GM12878 (cell line): ENCODE results near the gene ATAD3A. TPM values are rescaled to one million over a fixed set of nuclear protein-coding genes. Genes with fewer than 3 reads are reported as not detected.

Experiments used
- ATAC-seq: fragments of 200-7000 bp; cut with Tn5 transposase; 3 replicates; pipeline ENCODE4 v1.9.1; 2020; ENCODE audit warnings: mild to moderate bottlenecking, moderate library complexity
- BruUV-seq: library from RNA; stranded (reverse); fragments of 400-500 nt; replicated peaks from 2 replicates; lab custom pipeline; 2021; lab: Mats Ljungman, UMichigan
- CTCF ChIA-PET: fragments of 300-600 bp; sonication (Branson Sonifier 250); formaldehyde crosslinking; extraction: SDS; loops from one replicate; lab custom pipeline; 2021; ENCODE audit warnings: inconsistent platforms; lab: Yijun Ruan, JAX
- POLR2A ChIA-PET: fragments of 350-600 bp; formaldehyde crosslinking; extraction: SDS; loops from one replicate; lab custom pipeline; 2021; ENCODE audit warnings: inconsistent platforms; lab: Charles Lee
- RAD21 ChIA-PET: fragments of 300-600 bp; sonication (Branson Sonifier 250); formaldehyde crosslinking; loops from one replicate; lab custom pipeline; 2023; ENCODE audit warnings: antibody characterized with exemption; ENCODE audit not compliant: unreplicated experiment; lab: Charles Lee
- SMC1A ChIA-PET: fragments of 300-600 bp; sonication (Branson Sonifier 250); formaldehyde crosslinking; loops from one replicate; lab custom pipeline; 2023; ENCODE audit not compliant: unreplicated experiment, uncharacterized antibody; lab: Charles Lee
- DNase-seq: peaks from one replicate; pipeline ENCODE4 v3.0.0-alpha.2; 2011; ENCODE audit warnings: low read depth, low spot score
- FAIRE-seq: peaks from 3 replicates; lab custom pipeline; 2011; peaks lifted over from hg19 to GRCh38; lab: Jason Lieb, UNC
- H2AFZ ChIP-seq: 2 replicates; pipeline ENCODE4 v1.6.0; 2011; ENCODE audit warnings: low read depth, low read length, control low read depth; ENCODE audit not compliant: control insufficient read depth
- H3K27ac ChIP-seq: 2 replicates; pipeline ENCODE4 v1.5.1; 2011; ENCODE audit warnings: control low read depth; ENCODE audit not compliant: control insufficient read depth, insufficient read depth
- H3K27me3 ChIP-seq, 2 experiments: replicated peaks in 1 of 2; 2 replicates each; pipeline versions ENCODE4 v1.6.0 to v1.6.1; 2011; ENCODE audit warnings: low read length in 1 of 2; ENCODE audit not compliant: control insufficient read depth in 2 of 2, insufficient read depth in 2 of 2
- H3K36me3 ChIP-seq, 2 experiments: 2 replicates each; pipeline ENCODE4 v1.5.1; 2011; ENCODE audit warnings: low read length in 1 of 2; ENCODE audit not compliant: control insufficient read depth in 2 of 2, insufficient read depth in 2 of 2
- H3K4me1 ChIP-seq: 2 replicates; pipeline ENCODE4 v1.6.1; 2011; ENCODE audit warnings: mild to moderate bottlenecking, low read length, moderate library complexity, mixed read lengths; ENCODE audit not compliant: control insufficient read depth, insufficient read depth
- H3K4me2 ChIP-seq: 2 replicates; pipeline ENCODE4 v1.6.0; 2011; ENCODE audit warnings: control low read depth; ENCODE audit not compliant: control insufficient read depth, insufficient read depth
- H3K4me3 ChIP-seq: fragments of 200-600 bp; sonication (generic); 2 replicates; pipeline ENCODE4 v1.5.1; 2016
- H3K79me2 ChIP-seq: 2 replicates; pipeline ENCODE4 v1.6.0; 2011; ENCODE audit warnings: low read length; ENCODE audit not compliant: control insufficient read depth, insufficient read depth
- H3K9ac ChIP-seq: 2 replicates; pipeline ENCODE4 v1.8.0; 2011; ENCODE audit warnings: low read length, control low read depth, mixed read lengths; ENCODE audit not compliant: control insufficient read depth, insufficient read depth
- H3K9me3 ChIP-seq: replicated peaks from 3 replicates; pipeline ENCODE4 v1.5.1; 2011; ENCODE audit warnings: mild to moderate bottlenecking, low read length; ENCODE audit not compliant: control insufficient read depth, insufficient read depth
- H4K20me1 ChIP-seq: 2 replicates; pipeline ENCODE4 v1.6.0; 2011; ENCODE audit not compliant: control insufficient read depth, insufficient read depth
- CREM ChIP-seq: IDR thresholded peaks from 2 replicates; pipeline ENCODE4 v1.6.1; 2014; ENCODE audit warnings: antibody characterized with exemption, low read depth
- DPF2 ChIP-seq: fragments of 450-650 bp; IDR thresholded peaks from 2 replicates; pipeline ENCODE4 v1.6.1; 2017; ENCODE audit warnings: mild to moderate bottlenecking
- EGR1 ChIP-seq, 2 experiments: IDR thresholded peaks; 1 replicate in 1 of 2; 2 replicates in 1 of 2; pipeline ENCODE4 v1.6.1; 2011 to 2012; ENCODE audit warnings: low read depth in 2 of 2, low read length in 2 of 2, borderline replicate concordance in 1 of 2, mild to moderate bottlenecking in 1 of 2, moderate library complexity in 1 of 2
- IKZF2 ChIP-seq, 2 experiments: fragments of 450-650 bp; IDR thresholded peaks; 2 replicates each; pipeline ENCODE4 v1.6.1; 2017; ENCODE audit warnings: mild to moderate bottlenecking in 2 of 2, moderate library complexity in 2 of 2
- MEF2B ChIP-seq: fragments of 450-650 bp; IDR thresholded peaks from 2 replicates; pipeline ENCODE4 v1.6.1; 2018; ENCODE audit warnings: mild to moderate bottlenecking, moderate library complexity; ENCODE audit not compliant: partially characterized antibody, poor library complexity, severe bottlenecking
- NRF1 ChIP-seq: conservative IDR thresholded peaks from 2 replicates; pipeline ENCODE4 v1.6.1; 2011; ENCODE audit warnings: mild to moderate bottlenecking, low read depth, low read length, improper control_type of control experiment
- POLR2A ChIP-seq: IDR thresholded peaks from 2 replicates; pipeline ENCODE4 v1.6.1; 2011; ENCODE audit warnings: low read depth, mild to moderate bottlenecking, low read length
- SMAD1 ChIP-seq: fragments of 450-650 bp; IDR thresholded peaks from 2 replicates; pipeline ENCODE4 v1.6.1; 2018; ENCODE audit warnings: mild to moderate bottlenecking, low read depth; ENCODE audit not compliant: partially characterized antibody
- SMAD5 ChIP-seq: IDR thresholded peaks from 2 replicates; pipeline ENCODE4 v1.6.1; 2016; ENCODE audit warnings: antibody characterized with exemption, low read depth
- SUZ12 ChIP-seq: fragments of 200-600 bp; sonication (generic); IDR thresholded peaks from one replicate; pipeline ENCODE4 v1.6.1; 2018; ENCODE audit warnings: antibody characterized with exemption, mild to moderate bottlenecking; ENCODE audit not compliant: unreplicated experiment
- ZNF622 ChIP-seq: fragments of 450-650 bp; IDR thresholded peaks from 2 replicates; pipeline ENCODE4 v1.6.1; 2017; ENCODE audit warnings: mild to moderate bottlenecking, inconsistent platforms
- WGBS: methylation state at CpG from one replicate; pipeline ENCODE4 v1.1.6; 2016; ENCODE audit warnings: low lambda C conversion rate; ENCODE audit not compliant: insufficient replicate concordance, insufficient coverage; ENCODE audit errors: missing lambda C conversion rate; 5-methylcytosine and 5-hydroxymethylcytosine counted together
- in situ Hi-C: fragments of 300-500 bp; cut with MboI; formaldehyde crosslinking; loops from 9 replicates; pipeline ENCODE4 v1.14.3; 2018; ENCODE audit warnings: mixed read lengths
- intact Hi-C: fragments of 100-400 bp; cut with micrococcal nuclease; formaldehyde crosslinking; loops from one replicate; pipeline ENCODE4 v1.14.2; 2022; ENCODE audit not compliant: unreplicated experiment
- polyA plus RNA-seq, 11 experiments: library from polyadenylated mRNA; depleted of rRNA in 4 of 11; unstranded in 6 of 11; stranded (reverse) in 5 of 11; fragments of >200 nt; fragmentation: Nextera tagmentation in 4 of 11; fragmentation: Illumina TruSeq in 1 of 11; extraction: Ambion mirVana in 4 of 11; extraction: Trizol in 1 of 11; gene quantifications; 1 replicate in 1 of 11; 2 replicates in 10 of 11; pipeline versions ENCODE4 v1.2.1 to v1.2.3, GENCODE V29; 2011 to 2016; ENCODE audit warnings: inconsistent platforms in 2 of 11, missing spikeins in 2 of 11, low read depth in 1 of 11
- total RNA-seq, 4 experiments: library from RNA; depleted of rRNA in 3 of 4; stranded (reverse); fragments of >200 nt in 3 of 4; fragmentation: Illumina TruSeq in 1 of 4; extraction: Trizol in 1 of 4; gene quantifications; 2 replicates each; pipeline versions ENCODE4 v1.2.1 to v1.2.3, GENCODE V29; 2013 to 2021
- TF ChIP-seq, protein P1 (sequence below): fragments of 450-650 bp; IDR thresholded peaks from 2 replicates; pipeline ENCODE4 v1.6.1; 2018; ENCODE audit warnings: mild to moderate bottlenecking, low read depth, moderate library complexity; ENCODE audit not compliant: partially characterized antibody
- TF ChIP-seq, protein P2 (sequence below): IDR thresholded peaks from 2 replicates; pipeline ENCODE4 v1.6.1; 2012; ENCODE audit warnings: low read depth, low read length, improper control_type of control experiment

Gene ATAD3A
- total and polyA plus RNA-seq, 10 of the 15 experiments (the other 5 are each of a cell fraction or from before 2014, with no cell fraction given) = 0.05 to 93.5 (median 38.9) TPM

GRCh38 chr1:1563688-1564087, 51.7 kb downstream of the ATAD3A start (continued):
- TF ChIP-seq SUZ12 = no peak
- no peak for TF ChIP-seq EGR1 (IDR thresholded peaks at IDR 0.05; ENCODE audit: borderline replicate concordance in 1 of 2, low read depth in 2 of 2, low read length in 2 of 2)
- TF ChIP-seq, protein P1, sequence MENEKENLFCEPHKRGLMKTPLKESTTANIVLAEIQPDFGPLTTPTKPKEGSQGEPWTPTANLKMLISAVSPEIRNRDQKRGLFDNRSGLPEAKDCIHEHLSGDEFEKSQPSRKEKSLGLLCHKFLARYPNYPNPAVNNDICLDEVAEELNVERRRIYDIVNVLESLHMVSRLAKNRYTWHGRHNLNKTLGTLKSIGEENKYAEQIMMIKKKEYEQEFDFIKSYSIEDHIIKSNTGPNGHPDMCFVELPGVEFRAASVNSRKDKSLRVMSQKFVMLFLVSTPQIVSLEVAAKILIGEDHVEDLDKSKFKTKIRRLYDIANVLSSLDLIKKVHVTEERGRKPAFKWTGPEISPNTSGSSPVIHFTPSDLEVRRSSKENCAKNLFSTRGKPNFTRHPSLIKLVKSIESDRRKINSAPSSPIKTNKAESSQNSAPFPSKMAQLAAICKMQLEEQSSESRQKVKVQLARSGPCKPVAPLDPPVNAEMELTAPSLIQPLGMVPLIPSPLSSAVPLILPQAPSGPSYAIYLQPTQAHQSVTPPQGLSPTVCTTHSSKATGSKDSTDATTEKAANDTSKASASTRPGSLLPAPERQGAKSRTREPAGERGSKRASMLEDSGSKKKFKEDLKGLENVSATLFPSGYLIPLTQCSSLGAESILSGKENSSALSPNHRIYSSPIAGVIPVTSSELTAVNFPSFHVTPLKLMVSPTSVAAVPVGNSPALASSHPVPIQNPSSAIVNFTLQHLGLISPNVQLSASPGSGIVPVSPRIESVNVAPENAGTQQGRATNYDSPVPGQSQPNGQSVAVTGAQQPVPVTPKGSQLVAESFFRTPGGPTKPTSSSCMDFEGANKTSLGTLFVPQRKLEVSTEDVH = no peak
- no peak for TF ChIP-seq SMAD5
- no peak for TF ChIP-seq IKZF2 (IDR thresholded peaks at IDR 0.05)
- no peak for TF ChIP-seq MEF2B
- TF ChIP-seq SMAD1 = no peak
- TF ChIP-seq DPF2 = no peak
- no peak for TF ChIP-seq CREM
- no peak for TF ChIP-seq NRF1

GRCh38 chr1:1564268-1564667, 52.3 kb downstream of the ATAD3A start:
- BruUV-seq = TSS peak; percentile 24
- ChIA-PET POLR2A (no interaction called here), RAD21 (no interaction called here), CTCF (no interaction called here), SMC1A (no interaction called here)
- intact Hi-C loops (no loop called here), in situ Hi-C loops (no loop called here)
- Histone ChIP-seq H2AFZ (no peak overlapping the region), H3K36me3 (peaks cover 28 to 39% of the 10 kb centered on the region in 2 experiments), H3K27me3 (no peaks in the 10 kb centered on the region), H3K4me2 (no peak overlapping the region), H3K9me3 (no peaks in the 10 kb centered on the region), H3K9ac (no peak overlapping the region), H3K4me1 (no peaks in the 10 kb centered on the region), H3K4me3 (no peak overlapping the region), H3K79me2 (peaks cover 32% of the 10 kb centered on the region), H4K20me1 (peaks cover 16% of the 10 kb centered on the region), H3K27ac (no peak overlapping the region)
- FAIRE-seq (no peak), DNase-seq (no peak), ATAC-seq (no peak)
- 90% methylated on average over 18 of the region's 19 CpGs for WGBS
- peak; percentile 63 for TF ChIP-seq POLR2A
- TF ChIP-seq, protein P2, sequence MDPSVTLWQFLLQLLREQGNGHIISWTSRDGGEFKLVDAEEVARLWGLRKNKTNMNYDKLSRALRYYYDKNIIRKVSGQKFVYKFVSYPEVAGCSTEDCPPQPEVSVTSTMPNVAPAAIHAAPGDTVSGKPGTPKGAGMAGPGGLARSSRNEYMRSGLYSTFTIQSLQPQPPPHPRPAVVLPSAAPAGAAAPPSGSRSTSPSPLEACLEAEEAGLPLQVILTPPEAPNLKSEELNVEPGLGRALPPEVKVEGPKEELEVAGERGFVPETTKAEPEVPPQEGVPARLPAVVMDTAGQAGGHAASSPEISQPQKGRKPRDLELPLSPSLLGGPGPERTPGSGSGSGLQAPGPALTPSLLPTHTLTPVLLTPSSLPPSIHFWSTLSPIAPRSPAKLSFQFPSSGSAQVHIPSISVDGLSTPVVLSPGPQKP = no peak
- TF ChIP-seq ZNF622 = no peak
